Glutamatergic neuron (in vitro differentiated cells): ENCODE results near the gene MAFG. TPM values are rescaled to one million over a fixed set of nuclear protein-coding genes. Genes with fewer than 3 reads are reported as not detected.

ENCODE experiments used
- DNase-seq: peaks from one replicate; pipeline ENCODE4 v3.0.0; 2022
- H3K27ac Mint-ChIP-seq: one replicate; pipeline ENCODE4 v1.8.0; 2020; ENCODE audit warnings: mild to moderate bottlenecking, mixed read lengths, inconsistent platforms; ENCODE audit not compliant: unreplicated experiment
- H3K27me3 Mint-ChIP-seq: one replicate; pipeline ENCODE4 v1.8.0; 2020; ENCODE audit warnings: mild to moderate bottlenecking, moderate library complexity, mixed read lengths, inconsistent platforms; ENCODE audit not compliant: unreplicated experiment
- H3K36me3 Mint-ChIP-seq: one replicate; pipeline ENCODE4 v1.8.0; 2020; ENCODE audit warnings: mild to moderate bottlenecking, mixed read lengths, inconsistent platforms; ENCODE audit not compliant: unreplicated experiment
- H3K4me1 Mint-ChIP-seq: one replicate; pipeline ENCODE4 v1.8.0; 2020; ENCODE audit warnings: mild to moderate bottlenecking, low read depth, mixed read lengths, inconsistent platforms; ENCODE audit not compliant: unreplicated experiment
- H3K4me3 Mint-ChIP-seq: one replicate; pipeline ENCODE4 v1.8.0; 2020; ENCODE audit warnings: mild to moderate bottlenecking, mixed read lengths, inconsistent platforms; ENCODE audit not compliant: unreplicated experiment
- H3K9me3 Mint-ChIP-seq: one replicate; pipeline ENCODE4 v1.8.0; 2020; ENCODE audit warnings: mild to moderate bottlenecking, moderate library complexity, mixed read lengths, inconsistent platforms; ENCODE audit not compliant: unreplicated experiment
- CTCF ChIP-seq: fragments of 200-600 bp; sonication (generic); IDR thresholded peaks from one replicate; pipeline ENCODE4 v1.5.0; 2021; ENCODE audit not compliant: partially characterized antibody, unreplicated experiment
- long read RNA-seq: library from polyadenylated mRNA; unstranded; transcript quantifications from one replicate; pipeline ENCODE4 v2.0.0, GENCODE V29; 2020; ENCODE audit not compliant: unreplicated experiment
- total RNA-seq: library from RNA; stranded (reverse); fragmentation: NEBNext Ultra II Directional; extraction: Animal tissue kit (Norgen Biotek cat#: 25700); gene quantifications from one replicate; pipeline ENCODE4 v1.2.1, GENCODE V29; 2021; ENCODE audit not compliant: unreplicated experiment

Gene MAFG
- 30.6 TPM for total RNA-seq
- long read RNA-seq, full-length matches to known transcripts = 3 of 6 reads
- long read RNA-seq, partial matches to known transcripts = 0 of 6 reads
- long read RNA-seq, other reads (novel, unspliced or antisense) = 3 of 6 reads

GRCh38 chr17:81927653-81928543 is at the start of gene MAFG:
Gene MAFG (minus strand): TSS chr17:81927735. CDS start chr17:81923185, 4,550 bp downstream.
- Mint-ChIP-seq H3K27me3 (peaks cover 6% of the 10 kb centered on the region), H3K9me3 (peaks cover 8% of the 10 kb centered on the region), H3K36me3 (no peaks in the 10 kb centered on the region), H3K4me3 (peak within 1 kb of the TSS; percentile 90), H3K4me1 (peaks cover 26% of the 10 kb centered on the region), H3K27ac (peak within 1 kb of the TSS; percentile 72)
- peak; percentile 20 for TF ChIP-seq CTCF
- DNase-seq = peak; percentile 91

- TF ChIP-seq CTCF = no peak
- peaks cover 10% of the 10 kb centered on the region for H3K27me3 Mint-ChIP-seq
- peaks cover 13% of the 10 kb centered on the region for H3K9me3 Mint-ChIP-seq
- H3K36me3 Mint-ChIP-seq = peaks cover 5% of the 10 kb centered on the region
- H3K4me3 Mint-ChIP-seq = peak overlapping the region; percentile 93
- no peak for DNase-seq
- H3K27ac Mint-ChIP-seq = peak overlapping the region; percentile 90
- peaks cover 20% of the 10 kb centered on the region for H3K4me1 Mint-ChIP-seq
Measured at GRCh38 chr17:81976332-81977210, 49.0 kb upstream of the MAFG start.

DNA sequence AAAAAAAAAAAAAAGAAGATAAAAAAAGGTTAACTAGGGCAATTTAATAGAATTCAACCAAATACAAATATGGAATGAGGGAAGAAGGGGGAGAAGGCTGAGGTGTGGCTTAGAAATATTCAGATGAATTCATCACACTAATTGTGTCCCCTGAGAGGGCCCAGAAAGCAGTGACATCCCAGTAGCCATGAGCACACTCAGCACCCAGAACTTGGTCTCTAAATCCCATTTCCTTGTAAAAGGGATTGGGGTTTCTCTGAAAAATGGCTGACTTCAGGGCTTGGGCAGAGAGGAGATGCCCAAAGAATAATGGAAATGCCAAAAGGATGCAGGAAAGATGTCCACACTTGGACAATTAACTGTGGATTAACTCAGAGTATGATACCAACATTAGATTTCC is 45.9 kb upstream of the MAFG start:
- Mint-ChIP-seq H3K27me3 (peaks cover 5% of the 10 kb centered on the region), H3K4me3 (no peak overlapping the region), H3K9me3 (peaks cover 8% of the 10 kb centered on the region), H3K27ac (no peak overlapping the region), H3K36me3 (peaks cover 5% of the 10 kb centered on the region), H3K4me1 (peaks cover 3% of the 10 kb centered on the region)
- DNase-seq = no peak
- no peak for TF ChIP-seq CTCF

DNA sequence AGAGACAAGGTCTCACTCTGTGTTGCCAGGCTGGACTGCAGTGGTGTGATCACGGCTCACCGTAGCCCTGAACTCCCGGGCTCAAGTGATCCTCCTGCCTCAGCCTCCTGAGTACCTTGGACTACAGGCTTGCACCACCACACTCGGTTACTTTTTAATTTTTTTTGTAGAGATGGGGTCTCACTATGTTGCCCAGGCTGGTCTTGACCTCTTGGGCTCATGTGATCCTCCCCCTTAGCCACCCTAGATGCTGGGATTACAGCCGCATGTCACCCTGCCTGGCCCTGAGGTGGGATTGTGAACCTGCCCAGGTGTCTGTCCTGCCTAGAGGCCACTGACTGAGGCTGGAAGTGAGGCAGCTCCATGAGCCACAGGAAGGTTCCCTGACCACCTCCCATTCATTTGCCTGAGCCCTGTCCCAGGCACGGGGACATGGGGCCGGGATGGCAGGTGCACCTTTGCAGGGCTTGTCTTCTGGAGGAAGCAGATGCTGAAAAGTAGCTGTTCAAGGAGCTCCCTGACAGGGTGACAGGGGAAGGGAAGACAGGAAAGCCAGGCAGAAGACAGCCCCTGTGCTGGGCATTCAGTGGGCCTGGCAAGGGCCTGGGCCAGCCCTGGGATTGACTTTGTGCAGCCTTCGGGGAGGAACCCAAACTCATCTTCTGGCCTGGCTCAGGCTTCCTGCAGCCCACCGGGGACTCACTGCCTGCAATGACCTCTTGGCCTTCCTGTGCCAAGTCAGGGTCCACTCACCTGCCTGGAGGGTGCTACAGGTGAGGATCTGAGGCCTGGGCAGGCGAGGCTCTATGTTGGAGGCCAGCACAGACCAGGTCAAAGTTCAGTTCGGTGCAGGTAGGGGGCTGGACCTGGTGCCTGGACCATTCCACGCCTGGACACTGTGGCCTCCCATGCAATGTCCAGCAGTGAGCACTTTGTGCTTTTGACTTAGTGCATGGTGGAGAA is 41.6 kb upstream of the MAFG start:
- Mint-ChIP-seq H3K27me3 (peaks cover 14% of the 10 kb centered on the region), H3K36me3 (no peaks in the 10 kb centered on the region), H3K4me3 (no peak overlapping the region), H3K27ac (peak overlapping the region; percentile 94), H3K4me1 (peaks cover 11% of the 10 kb centered on the region), H3K9me3 (peaks cover 24% of the 10 kb centered on the region)
- no peak for TF ChIP-seq CTCF
- DNase-seq = no peak
